KOPT-K1 (cell line): ENCODE data around the gene CDH4.

Experiments used
- H3K27ac ChIP-seq: fragments of 200-600 bp; sonication (generic); 2 replicates; pipeline ENCODE4 v1.5.1; 2016; ENCODE audit warnings: antibody characterized with exemption, mild to moderate bottlenecking, low read depth, low read length; ENCODE audit not compliant: poor library complexity, severe bottlenecking
- H3K36me3 ChIP-seq: fragments of 200-600 bp; sonication (generic); 2 replicates; pipeline ENCODE4 v1.5.1; 2017; ENCODE audit warnings: antibody characterized with exemption, mild to moderate bottlenecking, low read length, moderate library complexity; ENCODE audit not compliant: insufficient read depth
- H3K9me3 ChIP-seq: fragments of 200-600 bp; sonication (generic); 2 replicates; pipeline ENCODE4 v1.5.1; 2017; ENCODE audit warnings: antibody characterized with exemption, low read length, mild to moderate bottlenecking; ENCODE audit not compliant: insufficient read depth, poor library complexity, severe bottlenecking

The CDH4 gene

GRCh38 chr20:61692479-61692878 lies 440.4 kb downstream of the CDH4 start:
- H3K36me3 ChIP-seq, result no peaks in the 10 kb centered on the region
- no peak overlapping the region for H3K27ac ChIP-seq
- no peaks in the 10 kb centered on the region for H3K9me3 ChIP-seq

DNA sequence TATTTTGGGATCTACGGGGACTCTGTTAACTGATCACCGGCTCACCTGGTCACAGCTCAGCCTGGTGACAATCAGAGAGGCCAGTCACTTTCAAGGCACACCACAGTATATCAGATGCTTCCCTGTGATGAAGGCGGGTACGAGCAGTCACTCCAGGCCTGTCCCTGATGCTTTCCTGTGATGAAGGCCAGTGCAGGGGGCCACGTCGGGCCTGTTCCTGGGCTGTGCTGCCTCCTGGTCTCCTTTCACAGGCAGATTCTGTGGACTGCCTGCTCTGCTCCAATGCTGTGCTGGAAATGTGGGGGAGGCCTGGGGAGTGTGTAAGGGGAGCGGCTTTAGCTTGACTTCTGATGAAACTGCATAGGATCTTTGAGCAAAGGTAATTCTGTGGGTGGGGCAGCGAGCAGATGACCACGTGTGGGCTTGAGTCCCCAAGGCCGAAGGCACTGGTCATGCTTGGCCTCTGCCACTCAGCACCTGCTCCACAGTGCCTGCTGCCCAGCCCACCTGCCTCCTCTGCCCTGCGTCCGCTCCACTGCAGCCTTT lies 441.1 kb downstream of the CDH4 start:
- Histone ChIP-seq H3K27ac (no peak overlapping the region), H3K36me3 (no peaks in the 10 kb centered on the region), H3K9me3 (no peaks in the 10 kb centered on the region)

DNA sequence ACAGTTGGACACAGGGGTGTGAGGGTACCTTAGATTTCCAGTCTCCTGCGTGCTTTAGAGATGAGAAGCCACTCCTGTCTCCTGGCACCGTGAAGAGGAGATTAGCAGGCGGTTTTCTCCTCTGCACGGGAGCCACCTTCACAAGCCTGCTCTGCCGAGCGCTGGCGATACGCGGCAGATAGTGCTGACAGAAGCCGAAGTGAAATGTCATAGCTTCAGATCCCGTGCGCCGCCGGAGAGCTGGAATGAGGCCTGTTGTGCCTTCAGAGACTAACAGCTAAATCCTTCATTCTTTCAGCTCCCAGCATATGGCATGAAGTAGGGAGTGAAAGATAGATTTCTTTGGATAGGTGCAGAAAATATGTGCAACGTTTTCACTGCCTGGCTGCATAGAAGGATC lies 442.6 kb downstream of the CDH4 start:
- no peaks in the 10 kb centered on the region for H3K36me3 ChIP-seq
- H3K9me3 ChIP-seq, result no peaks in the 10 kb centered on the region
- no peak overlapping the region for H3K27ac ChIP-seq

DNA sequence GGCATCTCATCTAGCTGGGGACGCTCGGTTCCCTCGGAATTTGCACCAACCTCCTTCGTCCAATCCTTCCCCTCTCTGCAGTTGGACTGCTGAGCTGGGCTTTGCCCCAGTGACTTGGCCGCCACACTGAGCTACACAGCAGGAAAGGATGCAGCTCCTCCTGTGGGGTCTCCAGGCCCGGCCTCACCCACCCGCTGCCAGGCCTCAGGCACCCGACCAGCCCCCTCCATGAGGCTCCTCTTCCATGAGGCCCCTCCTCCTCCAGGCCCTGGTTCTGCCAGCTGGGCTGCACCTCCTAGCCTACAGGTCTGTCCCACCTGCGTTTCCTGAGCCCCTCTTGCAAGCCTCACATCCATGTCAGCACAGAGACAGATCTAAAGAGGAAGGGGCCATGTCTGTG lies 443.7 kb downstream of the CDH4 start:
- Histone ChIP-seq H3K9me3 (no peaks in the 10 kb centered on the region), H3K36me3 (no peaks in the 10 kb centered on the region), H3K27ac (no peak overlapping the region)

GRCh38 chr20:61696181-61696735 lies 444.2 kb downstream of the CDH4 start:
- Histone ChIP-seq H3K36me3 (no peaks in the 10 kb centered on the region), H3K27ac (no peak overlapping the region), H3K9me3 (no peaks in the 10 kb centered on the region)

DNA sequence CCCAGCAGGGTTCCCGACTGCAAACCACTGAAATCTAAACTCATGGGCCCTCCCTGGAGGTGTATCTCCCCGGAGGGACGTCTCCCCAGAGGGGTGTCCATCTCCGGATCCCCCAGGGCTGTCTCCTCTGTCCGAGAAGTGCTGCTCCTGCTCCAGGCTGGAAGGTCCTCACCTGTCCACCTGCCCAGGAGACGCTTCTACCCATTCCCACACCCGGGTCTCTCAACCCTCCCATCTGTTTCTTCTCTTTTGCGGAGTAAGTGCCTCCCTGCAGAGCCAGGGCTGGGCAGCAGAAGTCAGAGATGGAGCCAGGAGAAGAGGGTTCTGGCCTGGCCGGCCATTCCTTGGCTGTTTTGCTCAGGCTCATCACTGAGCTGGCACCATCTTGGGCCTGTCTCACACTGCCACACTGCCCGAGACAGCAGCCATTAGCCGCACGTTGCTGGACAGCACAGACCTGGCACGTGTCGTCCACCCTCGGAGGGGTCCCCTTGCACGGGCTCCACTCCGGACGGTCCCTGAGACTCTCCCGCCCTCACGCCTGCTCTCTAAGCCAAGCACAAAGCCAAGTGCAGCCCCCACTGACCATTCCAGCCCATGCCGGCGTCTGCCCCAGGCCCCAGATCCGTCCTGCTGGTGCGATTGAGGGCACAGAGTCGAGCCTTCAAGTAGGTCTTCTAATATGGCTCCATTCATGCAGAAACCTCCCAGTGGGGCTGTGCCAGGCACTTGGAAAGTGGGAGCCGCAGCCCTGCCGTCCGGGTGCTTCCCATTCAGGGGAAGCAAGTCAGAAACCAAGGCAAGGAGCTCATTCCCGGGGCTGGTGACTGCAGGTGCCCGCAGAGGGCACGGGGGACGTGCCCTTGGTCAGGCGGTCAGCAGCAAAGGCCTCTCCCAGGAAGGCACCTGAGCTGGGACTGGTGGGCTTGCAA lies 445.9 kb downstream of the CDH4 start:
- Histone ChIP-seq H3K9me3 (no peaks in the 10 kb centered on the region), H3K27ac (no peak overlapping the region), H3K36me3 (no peaks in the 10 kb centered on the region)

DNA sequence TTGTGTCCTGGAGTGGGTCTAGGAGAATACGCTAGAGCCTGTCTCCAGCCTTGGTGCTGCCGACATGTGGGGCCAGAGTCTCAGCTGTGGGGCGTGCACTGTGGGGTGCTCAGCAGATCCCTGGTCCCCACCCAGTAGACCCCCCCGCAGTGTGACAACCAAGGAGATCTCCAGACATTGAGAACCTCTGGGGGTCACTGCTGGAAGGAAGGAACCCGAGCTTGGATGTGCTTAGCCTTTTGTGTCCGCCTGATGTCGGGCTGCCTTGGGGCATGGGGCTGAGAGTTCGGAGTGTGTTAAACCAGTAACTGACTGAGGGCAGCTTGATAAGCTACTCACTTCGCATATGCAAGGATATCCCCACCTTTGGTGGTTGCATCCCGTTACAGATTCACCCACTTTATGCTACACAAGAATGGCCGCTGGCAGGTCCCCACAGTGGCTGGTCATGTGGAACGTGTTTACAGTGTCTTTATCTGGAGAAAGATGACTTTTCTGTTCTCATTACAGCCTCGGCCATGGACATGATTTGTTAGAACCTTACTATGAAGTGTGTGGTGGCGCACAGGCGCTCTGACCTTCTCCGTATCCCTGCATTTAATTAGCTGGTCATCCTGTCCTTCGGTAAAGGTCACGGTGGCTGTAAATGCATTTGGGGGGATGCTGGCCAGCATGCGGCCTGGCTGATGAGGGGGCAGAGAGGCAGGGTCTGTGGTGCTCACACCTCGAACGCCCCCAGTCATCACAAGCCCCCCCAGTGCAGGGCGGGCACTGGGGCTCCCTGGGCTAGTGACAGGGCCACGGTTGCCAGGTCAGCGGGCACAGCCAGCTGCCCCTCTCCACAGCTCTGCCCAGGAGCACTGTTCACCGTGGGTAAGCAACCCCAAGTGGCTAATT lies 446.8 kb downstream of the CDH4 start:
- Histone ChIP-seq H3K27ac (no peak overlapping the region), H3K36me3 (no peaks in the 10 kb centered on the region), H3K9me3 (no peaks in the 10 kb centered on the region)

DNA sequence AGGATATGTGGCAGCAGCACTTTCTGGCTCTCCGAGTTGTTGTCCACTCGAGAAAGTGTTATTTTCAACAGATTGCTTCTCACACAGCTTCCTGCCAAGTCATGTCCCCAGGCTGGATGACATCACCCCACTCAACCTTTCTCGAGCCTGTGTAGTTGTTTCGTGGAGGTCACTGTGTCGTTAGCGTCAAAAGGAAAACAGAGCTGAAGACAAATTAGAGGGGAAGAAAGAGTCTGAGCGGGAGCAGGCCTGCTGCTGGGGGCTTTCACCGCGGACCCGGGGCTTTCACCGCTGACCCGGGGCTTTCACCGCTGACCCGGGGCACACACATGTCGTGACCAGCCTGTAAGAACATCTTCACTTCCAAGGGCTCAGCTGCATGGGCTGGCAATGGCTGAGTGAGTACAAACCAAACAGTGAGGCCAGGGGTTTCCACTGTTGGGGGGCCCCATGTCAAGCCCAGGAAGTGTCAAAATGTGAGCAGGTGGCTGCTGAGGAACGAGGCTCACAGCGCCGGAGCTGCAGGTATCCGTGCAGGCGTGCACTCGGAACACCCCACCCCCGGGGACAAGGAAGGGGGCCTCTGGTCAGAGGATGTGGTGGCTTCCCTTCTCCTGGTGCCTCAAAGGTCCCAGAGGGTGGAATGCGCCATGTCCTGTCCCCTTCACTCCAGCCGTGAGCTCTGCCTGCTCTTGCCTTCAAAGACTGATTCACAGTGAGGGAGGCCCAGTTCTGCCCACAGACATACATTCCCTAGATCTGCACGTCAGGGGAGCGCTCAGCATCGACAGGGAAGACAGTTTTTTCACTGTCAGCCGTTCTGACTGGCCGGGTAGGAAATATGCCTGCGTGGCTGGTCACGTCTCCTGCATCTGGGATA lies 447.7 kb downstream of the CDH4 start:
- H3K27ac ChIP-seq, result no peak overlapping the region
- H3K36me3 ChIP-seq, result no peaks in the 10 kb centered on the region
- H3K9me3 ChIP-seq, result no peaks in the 10 kb centered on the region

- H3K36me3 ChIP-seq, result no peaks in the 10 kb centered on the region
- no peak overlapping the region for H3K27ac ChIP-seq
- H3K9me3 ChIP-seq, result no peaks in the 10 kb centered on the region
These were observed 448.6 kb downstream of the CDH4 start for GRCh38 chr20:61700595-61701140.

DNA sequence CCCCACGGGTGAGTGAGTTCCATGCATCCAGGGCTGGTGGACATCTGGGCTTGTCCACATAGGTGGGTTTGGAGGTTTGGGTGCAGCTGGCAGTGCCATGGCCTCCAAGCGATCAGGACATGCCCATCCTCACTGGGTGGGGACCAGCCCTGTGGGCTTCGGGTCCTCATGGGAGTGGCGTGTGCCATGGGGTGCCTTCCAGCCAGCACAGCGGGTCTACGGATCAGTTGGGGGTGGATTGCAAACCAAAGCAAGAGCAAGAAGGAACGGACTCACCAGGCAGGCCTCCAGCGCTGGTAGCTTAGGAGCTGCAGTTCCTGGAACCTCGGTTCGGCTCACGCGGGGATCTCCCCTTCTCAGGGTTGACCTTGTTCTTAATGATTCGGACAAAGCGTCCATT lies 449.3 kb downstream of the CDH4 start:
- no peak overlapping the region for H3K27ac ChIP-seq
- no peaks in the 10 kb centered on the region for H3K9me3 ChIP-seq
- no peaks in the 10 kb centered on the region for H3K36me3 ChIP-seq

- H3K36me3 ChIP-seq, result no peaks in the 10 kb centered on the region
- H3K27ac ChIP-seq, result no peak overlapping the region
- H3K9me3 ChIP-seq, result no peaks in the 10 kb centered on the region
These were observed 449.7 kb downstream of the CDH4 start for GRCh38 chr20:61701802-61702201.

- Histone ChIP-seq H3K36me3 (no peaks in the 10 kb centered on the region), H3K27ac (no peak overlapping the region), H3K9me3 (no peaks in the 10 kb centered on the region)
These were observed 450.2 kb downstream of the CDH4 start for GRCh38 chr20:61702246-61702645.

- H3K27ac ChIP-seq, result no peak overlapping the region
- H3K9me3 ChIP-seq, result no peaks in the 10 kb centered on the region
- H3K36me3 ChIP-seq, result no peaks in the 10 kb centered on the region
These were observed 452.6 kb downstream of the CDH4 start for GRCh38 chr20:61704661-61705060.
